SK-N-SH (cell line): ENCODE measurements around the gene MMD. TPM values are rescaled to one million over a fixed set of nuclear protein-coding genes. Genes with fewer than 3 reads are reported as not detected.

ENCODE experiments used
- CTCF ChIA-PET: fragments of 300-600, 350-600 bp; formaldehyde crosslinking; extraction: SDS; loops from one replicate; lab custom pipeline; 2021; lab: Yijun Ruan, JAX
- POLR2A ChIA-PET: fragments of 350-600 bp; sonication (Branson Sonifier 250); formaldehyde crosslinking; extraction: SDS; loops from one replicate; lab custom pipeline; 2020; ENCODE audit warnings: antibody characterized with exemption, inconsistent platforms; lab: Yijun Ruan, JAX
- DNase-seq: peaks from one replicate; pipeline ENCODE4 v3.0.0; 2012
- H2AFZ ChIP-seq: fragments of 200-600 bp; sonication (generic); 2 replicates; pipeline ENCODE4 v1.8.1; 2016; ENCODE audit warnings: antibody characterized with exemption, mild to moderate bottlenecking, low read depth
- H3F3A ChIP-seq: fragments of 200-600 bp; sonication (generic); replicated peaks from 2 replicates; pipeline ENCODE3; 2016; ENCODE audit warnings: antibody characterized with exemption, mild to moderate bottlenecking; ENCODE audit not compliant: insufficient read depth
- H3K27ac ChIP-seq, 2 experiments: fragments of 200-500 bp in 1 of 2; fragments of 200-600 bp in 1 of 2; sonication (Bioruptor generic) in 1 of 2; sonication (generic), shearing (Covaris generic) in 1 of 2; 2 replicates each; pipeline versions ENCODE4 v1.5.1 to v1.6.1; 2014 to 2016; ENCODE audit warnings: low read depth in 2 of 2, inconsistent platforms in 1 of 2, low read length in 1 of 2, mild to moderate bottlenecking in 1 of 2, mixed read lengths in 1 of 2
- H3K27me3 ChIP-seq: fragments of 200-600 bp; sonication (generic), shearing (Covaris generic); 2 replicates; pipeline ENCODE4 v1.6.1; 2016; ENCODE audit warnings: mixed run types; ENCODE audit not compliant: insufficient read depth
- H3K36me3 ChIP-seq, 2 experiments: fragments of 200-500 bp in 1 of 2; fragments of 200-600 bp in 1 of 2; sonication (Bioruptor generic) in 1 of 2; sonication (generic) in 1 of 2; replicated peaks in 1 of 2; 2 replicates each; pipeline versions ENCODE3 to v1.5.1; 2014 to 2016; ENCODE audit warnings: low read length in 1 of 2, mild to moderate bottlenecking in 1 of 2; ENCODE audit not compliant: insufficient read depth in 2 of 2, control insufficient read depth in 1 of 2
- H3K4me1 ChIP-seq, 2 experiments: fragments of 200-500 bp in 1 of 2; fragments of 200-600 bp in 1 of 2; sonication (Bioruptor generic) in 1 of 2; sonication (generic), shearing (Covaris generic) in 1 of 2; 2 replicates each; pipeline versions ENCODE4 v1.5.1 to v1.6.1; 2014 to 2016; ENCODE audit warnings: low read depth in 1 of 2, low read length in 1 of 2, mixed run types in 1 of 2; ENCODE audit not compliant: insufficient read depth in 2 of 2, control insufficient read depth in 1 of 2
- H3K4me2 ChIP-seq: fragments of 200-600 bp; sonication (generic), shearing (Covaris generic); 2 replicates; pipeline ENCODE4 v1.6.1; 2017; ENCODE audit warnings: mixed run types
- H3K4me3 ChIP-seq, 2 experiments: fragments of 200-500 bp in 1 of 2; fragments of 200-600 bp in 1 of 2; sonication (Bioruptor generic) in 1 of 2; sonication (generic), shearing (Covaris generic) in 1 of 2; 2 replicates each; pipeline versions ENCODE4 v1.5.1 to v1.8.1; 2014 to 2016; ENCODE audit warnings: low read depth in 2 of 2, inconsistent platforms in 1 of 2, low read length in 1 of 2, mild to moderate bottlenecking in 1 of 2, mixed read lengths in 1 of 2, moderate library complexity in 1 of 2
- H3K79me2 ChIP-seq: fragments of 200-600 bp; sonication (generic); 2 replicates; pipeline ENCODE4 v1.8.1; 2017; ENCODE audit warnings: mild to moderate bottlenecking; ENCODE audit not compliant: insufficient read depth
- H3K9ac ChIP-seq: fragments of 200-600 bp; sonication (generic); 2 replicates; pipeline ENCODE4 v1.6.1; 2017; ENCODE audit warnings: mixed run types
- H3K9me2 ChIP-seq: fragments of 200-600 bp; sonication (generic); 2 replicates; pipeline ENCODE4 v1.6.1; 2017; ENCODE audit warnings: mixed run types
- H3K9me3 ChIP-seq: fragments of 200-600 bp; sonication (generic); 2 replicates; pipeline ENCODE4 v1.6.1; 2017; ENCODE audit warnings: mixed run types, mild to moderate bottlenecking, moderate library complexity
- H4K20me1 ChIP-seq: fragments of 200-600 bp; sonication (generic); 2 replicates; pipeline ENCODE4 v1.6.1; 2017; ENCODE audit warnings: mild to moderate bottlenecking, mixed run types; ENCODE audit not compliant: insufficient read depth
- CHD2 ChIP-seq: fragments of 150-350 bp; IDR thresholded peaks from 2 replicates; pipeline ENCODE4 v1.6.1; 2018; ENCODE audit warnings: low read length; ENCODE audit not compliant: partially characterized antibody
- CTCF ChIP-seq: fragments of 200-600 bp; sonication (generic); IDR thresholded peaks from 2 replicates; pipeline ENCODE4 v1.6.1; 2017; ENCODE audit warnings: antibody characterized with exemption, mild to moderate bottlenecking, moderate library complexity
- EP300 ChIP-seq, 2 experiments: IDR thresholded peaks; 2 replicates each; pipeline versions ENCODE4 v1.4.0 to v1.6.1; 2012; ENCODE audit warnings: borderline replicate concordance in 1 of 2, low read depth in 1 of 2, low read length in 1 of 2
- FOSL2 ChIP-seq: IDR thresholded peaks from 2 replicates; pipeline ENCODE4 v1.4.0; 2012; ENCODE audit warnings: low read depth, mild to moderate bottlenecking, moderate library complexity, borderline replicate concordance
- FOXJ3 ChIP-seq: sonication (generic); formaldehyde crosslinking; IDR thresholded peaks from 2 replicates; pipeline ENCODE4 v1.5.1; 2020; ENCODE audit warnings: mild to moderate bottlenecking, missing genetic modification reagents
- FOXM1 ChIP-seq: IDR thresholded peaks from 2 replicates; pipeline ENCODE4 v1.4.0; 2012; ENCODE audit warnings: low read depth, mild to moderate bottlenecking
- IRF3 ChIP-seq: fragments of 150-350 bp; IDR thresholded peaks from 2 replicates; pipeline ENCODE4 v1.6.1; 2016; ENCODE audit warnings: mild to moderate bottlenecking, low read depth, low read length
- JUND ChIP-seq: IDR thresholded peaks from 2 replicates; pipeline ENCODE4 v1.4.0; 2012
- MAX ChIP-seq: IDR thresholded peaks from 2 replicates; pipeline ENCODE4 v1.4.0; 2012; ENCODE audit warnings: low read depth
- NRF1 ChIP-seq: IDR thresholded peaks from 2 replicates; pipeline ENCODE4 v1.6.1; 2012; ENCODE audit warnings: low read depth, mild to moderate bottlenecking, low read length
- PBX3 ChIP-seq: IDR thresholded peaks from 2 replicates; pipeline ENCODE4; 2012
- POLR2AphosphoS5 ChIP-seq: IDR thresholded peaks from 2 replicates; pipeline ENCODE4 v1.6.1; 2012; ENCODE audit warnings: low read depth, low read length
- RCOR1 ChIP-seq: fragments of 150-350 bp; IDR thresholded peaks from 2 replicates; pipeline ENCODE4 v1.6.1; 2017; ENCODE audit warnings: antibody characterized with exemption, low read length
- RFX5 ChIP-seq: IDR thresholded peaks from 2 replicates; pipeline ENCODE4 v1.6.1; 2012; ENCODE audit warnings: mild to moderate bottlenecking, improper control_type of control experiment, low read length
- RXRA ChIP-seq: IDR thresholded peaks from 2 replicates; pipeline ENCODE4 v1.4.0; 2012; ENCODE audit warnings: low read depth, mild to moderate bottlenecking, borderline replicate concordance
- TCF12 ChIP-seq: IDR thresholded peaks from 2 replicates; pipeline ENCODE4 v1.4.0; 2012
- TEAD4 ChIP-seq: IDR thresholded peaks from 2 replicates; pipeline ENCODE4 v1.4.0; 2012; ENCODE audit warnings: mild to moderate bottlenecking, borderline replicate concordance; ENCODE audit not compliant: insufficient read depth
- USF1 ChIP-seq: IDR thresholded peaks from 2 replicates; pipeline ENCODE4 v1.4.0; 2012; ENCODE audit warnings: low read depth, borderline replicate concordance
- USF2 ChIP-seq: fragments of 150-350 bp; IDR thresholded peaks from 2 replicates; pipeline ENCODE4 v1.6.1; 2017; ENCODE audit warnings: antibody characterized with exemption, low read length, low read depth, borderline replicate concordance
- WGBS: methylation state at CpG from one replicate; pipeline ENCODE4 v1.1.6; 2017; ENCODE audit warnings: low lambda C conversion rate; 5-methylcytosine and 5-hydroxymethylcytosine counted together
- polyA plus RNA-seq, 3 experiments: library from polyadenylated mRNA; depleted of rRNA; stranded (reverse); fragments of >200 nt; gene quantifications; 2 replicates each; pipeline ENCODE4 v1.2.3, GENCODE V29; 2012

The MMD gene
- polyA plus RNA-seq, 1 of the 3 experiments (the other 2 are of a cell fraction): 10.9 TPM

- Histone ChIP-seq H3K27ac (peak overlapping the region in 1 of 2 experiments; percentile 22; a peak in 1 of 4 replicates), H3K9ac (no peak overlapping the region), H3K36me3 (no peaks in the 10 kb centered on the region), H3K4me2 (0 out of 2 replicates have a peak overlapping the region, but pooled peaks have one; percentile 30), H3K79me2 (no peaks in the 10 kb centered on the region), H3F3A (peaks cover 6% of the 10 kb centered on the region), H4K20me1 (no peaks in the 10 kb centered on the region), H3K9me2 (no peaks in the 10 kb centered on the region), H3K9me3 (no peaks in the 10 kb centered on the region), H2AFZ (no peak overlapping the region), H3K27me3 (no peaks in the 10 kb centered on the region), H3K4me1 (peaks cover 0 to 16% of the 10 kb centered on the region in 2 experiments; a peak in 2 of 4 replicates), H3K4me3 (no peak overlapping the region)
- DNase-seq: no peak
- 49% methylated on average over 7 of the region's 7 CpGs for WGBS
- ChIA-PET CTCF (interaction anchor here (1.0 kb wide), 1 partner anchor 277 kb away, joined by 3 read pairs; no protein-coding TSS in a partner anchor), POLR2A (no interaction called here)
- TF ChIP-seq RCOR1 (no peak), RXRA (0 out of 2 replicates have a peak, but pooled peaks have one; percentile 62), TCF12 (peak; percentile 61), USF2 (no peak), EP300 (IDR thresholded peaks at IDR 0.05; ENCODE audit: borderline replicate concordance in 1 of 2, low read depth in 1 of 2, low read length in 1 of 2) (peak in 1 of 2 experiments; percentile 62; a peak in 1 of 4 replicates), IRF3 (no peak), FOSL2 (peak; percentile 93), TEAD4 (0 out of 2 replicates have a peak, but pooled peaks have one; percentile 13), MAX (0 out of 2 replicates have a peak, but pooled peaks have one; percentile 19), PBX3 (peak; percentile 78), JUND (peak; percentile 81)
Observed at GRCh38 chr17:55458978-55459377, 37.3 kb upstream of the MMD start.

GRCh38 chr17:55458287-55458900, 36.8 kb upstream of the MMD start:
- Histone ChIP-seq H3K79me2 (no peaks in the 10 kb centered on the region), H3K27me3 (no peaks in the 10 kb centered on the region), H3K36me3 (no peaks in the 10 kb centered on the region), H3K9me3 (no peaks in the 10 kb centered on the region), H2AFZ (no peak overlapping the region), H3F3A (peaks cover 6% of the 10 kb centered on the region), H3K27ac (no peak overlapping the region), H3K4me2 (0 out of 2 replicates have a peak overlapping the region, but pooled peaks have one; percentile 30), H3K4me1 (peaks cover 0 to 19% of the 10 kb centered on the region in 2 experiments; a peak in 2 of 4 replicates), H4K20me1 (no peaks in the 10 kb centered on the region), H3K9ac (no peak overlapping the region), H3K4me3 (no peak overlapping the region), H3K9me2 (no peaks in the 10 kb centered on the region)
- 94% methylated on average over 22 of the region's 22 CpGs for WGBS
- CTCF ChIA-PET: interaction anchor here (1.0 to 1.4 kb wide), 3 partner anchors 41 to 277 kb away, joined by 3 to 4 read pairs (median 3); no protein-coding TSS in a partner anchor
- POLR2A ChIA-PET: no interaction called here
- no peak for DNase-seq
- TF ChIP-seq USF1: no peak
- TF ChIP-seq NRF1: no peak
- TF ChIP-seq FOXM1: no peak
- TF ChIP-seq PBX3: no peak
- no peak for TF ChIP-seq RXRA
- no peak for TF ChIP-seq FOSL2
- TF ChIP-seq FOXJ3 (CRISPR knock-in tag): no peak
- TF ChIP-seq CTCF: no peak
- TF ChIP-seq CHD2: no peak
- TF ChIP-seq RFX5: no peak
- TF ChIP-seq POLR2AphosphoS5: no peak
